Fibroblast of the aortic adventitia (primary cell): ENCODE data around the gene PDSS2. TPM values are rescaled to one million over a fixed set of nuclear protein-coding genes. Genes with fewer than 3 reads are reported as not detected.
"Not testable (repeated sequence)": the region's sequence is repeated elsewhere in the genome, so short reads cannot be mapped to it uniquely, and the experiment has no call there.

Source experiments
- DNase-seq: peaks from one replicate; pipeline ENCODE4 v3.0.0-alpha.2; 2010; ENCODE audit warnings: low read depth
- H3K4me3 ChIP-seq: 2 replicates; pipeline ENCODE4 v1.5.1; 2011; ENCODE audit warnings: low read depth, mild to moderate bottlenecking, control low read depth, low read length, moderate library complexity
- CTCF ChIP-seq: IDR thresholded peaks from 2 replicates; pipeline ENCODE4 v1.5.1; 2011; ENCODE audit warnings: mild to moderate bottlenecking, low read length, control low read depth, inconsistent platforms; ENCODE audit not compliant: insufficient read depth
- total RNA-seq: library from RNA; depleted of rRNA; stranded (reverse); fragments of >200 nt; gene quantifications from 2 replicates; pipeline ENCODE4 v1.2.3, GENCODE V29; 2012; ENCODE audit warnings: low replicate concordance

PDSS2 gene
- total RNA-seq, 1 donor = 14.4 TPM

- H3K4me3 ChIP-seq = no peak overlapping the region
- no peak for TF ChIP-seq CTCF
- DNase-seq = no peak
Measured at GRCh38 chr6:107305391-107305790, 154.0 kb downstream of the PDSS2 start.

GRCh38 chr6:107304421-107305025 is 154.8 kb downstream of the PDSS2 start:
- no peak overlapping the region for H3K4me3 ChIP-seq
- no peak for TF ChIP-seq CTCF
- DNase-seq = no peak

- DNase-seq = no peak
- H3K4me3 ChIP-seq = no peak overlapping the region
- TF ChIP-seq CTCF = no peak
Measured at GRCh38 chr6:107293350-107293749, 166.0 kb downstream of the PDSS2 start.

- no peak for DNase-seq
- TF ChIP-seq CTCF = no peak
- no peak overlapping the region for H3K4me3 ChIP-seq
Measured at GRCh38 chr6:107292715-107293271, 166.6 kb downstream of the PDSS2 start.

GRCh38 chr6:107290491-107290890 is 168.9 kb downstream of the PDSS2 start:
- TF ChIP-seq CTCF = no peak
- no peak for DNase-seq
- no peak overlapping the region for H3K4me3 ChIP-seq

GRCh38 chr6:107289258-107289657 is 170.1 kb downstream of the PDSS2 start:
- not testable (repeated sequence) for DNase-seq, H3K4me3 ChIP-seq

- H3K4me3 ChIP-seq, DNase-seq: not testable (repeated sequence)
Measured at GRCh38 chr6:107285683-107286082, 173.7 kb downstream of the PDSS2 start.

GRCh38 chr6:107284805-107285204 is 174.6 kb downstream of the PDSS2 start:
- no peak for TF ChIP-seq CTCF
- H3K4me3 ChIP-seq = no peak overlapping the region
- no peak for DNase-seq
